Stimulated activated CD4-positive, alpha-beta T cell treated with anti-CD3 and anti-CD28 coated beads, TNF-alpha, amount 100 ng/mL, for 48 hours (primary cell): ENCODE data around the gene SEPTIN7.

Source experiments
- DNase-seq, 3 donors: peaks; one replicate each; pipeline ENCODE4 v3.0.0-alpha.2; 2020; ENCODE audit warnings: low read depth in 3 of 3

Gene SEPTIN7

GRCh38 chr7:35831208-35831607, 30.4 kb downstream of the SEPTIN7 start:
- DNase-seq, result no peak

- no peak for DNase-seq
These were observed 39.3 kb downstream of the SEPTIN7 start for GRCh38 chr7:35839860-35840854.

- no peak for DNase-seq
These were observed 46.1 kb downstream of the SEPTIN7 start for GRCh38 chr7:35846816-35847412.

- DNase-seq, result no peak
These were observed 47.9 kb downstream of the SEPTIN7 start for GRCh38 chr7:35848725-35849124.

GRCh38 chr7:35849158-35849831, 48.4 kb downstream of the SEPTIN7 start:
- DNase-seq, result no peak

GRCh38 chr7:35849954-35850353, 49.1 kb downstream of the SEPTIN7 start:
- DNase-seq, result no peak
